HG03097 (cell line): ENCODE data around the gene SHCBP1.
"Not testable (repeated sequence)": the region's sequence is repeated elsewhere in the genome, so short reads cannot be mapped to it uniquely, and the experiment has no call there.

ENCODE experiments used
- ATAC-seq: cut with Tn5 transposase; IDR thresholded peaks from one replicate; pipeline ENCODE4 v1.9.1; 2021; ENCODE audit not compliant: unreplicated experiment, low FRiP score

SHCBP1 gene, protein sequence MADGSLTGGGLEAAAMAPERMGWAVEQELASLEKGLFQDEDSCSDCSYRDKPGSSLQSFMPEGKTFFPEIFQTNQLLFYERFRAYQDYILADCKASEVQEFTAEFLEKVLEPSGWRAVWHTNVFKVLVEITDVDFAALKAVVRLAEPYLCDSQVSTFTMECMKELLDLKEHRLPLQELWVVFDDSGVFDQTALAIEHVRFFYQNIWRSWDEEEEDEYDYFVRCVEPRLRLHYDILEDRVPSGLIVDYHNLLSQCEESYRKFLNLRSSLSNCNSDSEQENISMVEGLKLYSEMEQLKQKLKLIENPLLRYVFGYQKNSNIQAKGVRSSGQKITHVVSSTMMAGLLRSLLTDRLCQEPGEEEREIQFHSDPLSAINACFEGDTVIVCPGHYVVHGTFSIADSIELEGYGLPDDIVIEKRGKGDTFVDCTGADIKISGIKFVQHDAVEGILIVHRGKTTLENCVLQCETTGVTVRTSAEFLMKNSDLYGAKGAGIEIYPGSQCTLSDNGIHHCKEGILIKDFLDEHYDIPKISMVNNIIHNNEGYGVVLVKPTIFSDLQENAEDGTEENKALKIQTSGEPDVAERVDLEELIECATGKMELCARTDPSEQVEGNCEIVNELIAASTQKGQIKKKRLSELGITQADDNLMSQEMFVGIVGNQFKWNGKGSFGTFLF

DNA sequence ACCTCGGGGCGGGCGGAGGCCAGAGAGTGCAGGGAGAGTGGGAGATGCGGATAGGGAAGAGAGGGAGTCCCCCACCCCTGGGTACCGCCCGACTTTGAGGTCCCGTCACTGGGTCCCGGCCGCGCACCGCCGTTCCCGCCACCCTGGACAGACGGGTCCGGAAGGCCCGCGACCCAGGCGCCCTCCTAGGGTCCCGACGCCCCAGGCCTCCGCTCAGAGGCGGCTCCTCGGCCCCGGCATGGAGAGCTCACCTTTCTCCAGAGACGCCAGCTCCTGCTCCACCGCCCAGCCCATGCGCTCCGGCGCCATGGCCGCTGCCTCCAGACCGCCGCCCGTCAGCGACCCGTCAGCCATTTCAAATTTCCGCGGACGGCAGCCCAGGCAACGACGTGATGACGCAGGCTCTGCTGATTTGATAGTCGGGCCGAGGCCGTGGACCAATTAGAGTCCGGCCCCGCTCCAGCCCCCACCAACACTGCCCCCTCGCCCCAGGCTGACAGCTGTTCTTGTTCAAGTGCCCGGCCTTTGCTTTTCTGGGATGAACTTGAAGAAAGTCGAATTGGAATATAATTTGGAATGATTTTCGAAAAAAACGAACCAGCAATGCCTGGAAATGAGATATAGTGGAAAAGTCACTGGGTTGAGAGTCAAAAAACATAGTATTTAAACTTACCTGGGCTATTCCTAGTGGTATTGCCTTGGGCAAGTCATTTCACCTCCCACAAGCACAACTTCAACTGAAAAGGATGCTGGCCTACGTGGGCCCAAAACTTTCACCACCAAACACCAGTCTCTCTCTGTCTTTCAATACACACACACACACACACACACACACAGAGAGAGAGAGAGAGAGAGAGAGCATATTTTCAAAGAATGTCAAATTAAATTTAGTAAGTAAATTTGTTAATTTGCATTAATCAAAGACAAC is at the start of gene SHCBP1:
TSS of gene SHCBP1 (minus strand) at position 374 of the 928 bp plus-strand sequence. CDS start at position 354, 20 bp downstream.
- peak; percentile 86 for ATAC-seq

DNA sequence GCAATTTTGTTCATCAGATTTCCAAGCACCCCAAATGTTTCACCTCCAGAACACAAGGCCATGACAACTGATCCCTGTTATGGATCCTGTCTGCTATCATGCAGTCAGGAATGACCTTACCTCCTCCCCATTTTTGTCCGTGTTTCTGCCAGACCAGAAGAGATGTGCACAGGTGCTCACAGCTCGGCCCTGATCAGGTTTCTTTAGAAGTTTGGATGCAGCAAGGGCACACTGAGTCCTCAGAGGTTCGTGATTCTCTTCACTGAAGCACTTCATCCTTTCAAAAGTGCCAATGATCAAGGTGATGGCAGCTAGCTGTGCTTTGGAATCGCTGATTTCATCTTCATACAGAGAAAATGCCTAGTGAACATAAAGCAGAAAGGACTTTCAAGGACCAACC is 40.9 kb upstream of the SHCBP1 start:
- no peak for ATAC-seq

DNA sequence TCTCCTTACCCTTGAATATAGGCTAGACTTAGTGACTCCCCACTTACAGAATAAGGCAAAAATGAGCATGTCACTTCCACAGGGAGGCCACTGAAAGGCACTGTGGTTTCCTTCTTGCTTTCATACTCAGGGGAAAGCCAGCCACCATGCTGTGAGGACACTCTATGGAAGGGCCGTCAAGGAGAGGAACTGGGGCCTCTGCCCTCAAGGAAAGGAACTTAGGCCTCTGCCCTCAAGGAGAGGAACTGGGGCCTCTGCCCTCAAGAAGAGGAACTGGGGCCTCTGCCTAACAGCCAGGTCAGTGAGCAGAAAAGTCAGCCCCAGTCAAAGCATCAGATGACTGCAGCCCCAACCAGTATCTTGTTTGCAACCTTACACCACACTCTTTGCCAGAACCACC is 37.7 kb upstream of the SHCBP1 start:
- peak; percentile 96 for ATAC-seq

- ATAC-seq = no peak
Observed at GRCh38 chr16:46651305-46651704, 30.1 kb upstream of the SHCBP1 start.

- no peak for ATAC-seq
Observed at GRCh38 chr16:46650254-46650623, 29.1 kb upstream of the SHCBP1 start.

DNA sequence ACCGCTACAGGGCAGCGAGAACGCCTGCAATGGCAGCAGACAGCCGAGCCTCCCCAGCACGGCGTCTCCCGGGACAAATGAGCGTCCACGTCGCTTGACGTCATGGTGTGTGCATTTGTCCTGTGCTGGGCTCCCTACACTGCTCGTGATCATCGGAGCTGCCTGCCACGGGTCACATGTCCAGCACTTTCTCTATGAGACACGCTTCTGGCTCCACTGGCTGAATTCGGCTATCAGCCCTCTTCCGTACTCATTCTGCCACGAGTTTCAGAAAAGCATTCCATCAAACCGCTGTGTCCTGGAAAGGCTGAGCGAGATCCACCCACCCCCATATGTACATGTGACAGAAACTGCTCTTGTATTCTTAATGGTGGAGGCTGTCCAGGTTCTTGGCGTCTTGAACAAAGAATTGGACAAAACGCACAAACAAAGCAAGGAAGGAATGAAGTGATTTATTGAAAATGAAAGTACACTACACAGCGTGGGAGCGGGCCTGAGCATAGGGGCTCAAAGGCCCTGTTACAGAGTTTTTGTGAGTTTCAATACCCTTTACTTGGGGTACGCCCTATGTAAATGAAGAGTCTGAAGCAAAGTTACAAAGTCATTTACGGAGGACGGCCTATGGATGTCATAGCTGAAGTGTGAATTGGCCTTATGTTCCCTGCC is 28.5 kb upstream of the SHCBP1 start:
- ATAC-seq = no peak

GRCh38 chr16:46648656-46649055 is 27.5 kb upstream of the SHCBP1 start:
- no peak for ATAC-seq

DNA sequence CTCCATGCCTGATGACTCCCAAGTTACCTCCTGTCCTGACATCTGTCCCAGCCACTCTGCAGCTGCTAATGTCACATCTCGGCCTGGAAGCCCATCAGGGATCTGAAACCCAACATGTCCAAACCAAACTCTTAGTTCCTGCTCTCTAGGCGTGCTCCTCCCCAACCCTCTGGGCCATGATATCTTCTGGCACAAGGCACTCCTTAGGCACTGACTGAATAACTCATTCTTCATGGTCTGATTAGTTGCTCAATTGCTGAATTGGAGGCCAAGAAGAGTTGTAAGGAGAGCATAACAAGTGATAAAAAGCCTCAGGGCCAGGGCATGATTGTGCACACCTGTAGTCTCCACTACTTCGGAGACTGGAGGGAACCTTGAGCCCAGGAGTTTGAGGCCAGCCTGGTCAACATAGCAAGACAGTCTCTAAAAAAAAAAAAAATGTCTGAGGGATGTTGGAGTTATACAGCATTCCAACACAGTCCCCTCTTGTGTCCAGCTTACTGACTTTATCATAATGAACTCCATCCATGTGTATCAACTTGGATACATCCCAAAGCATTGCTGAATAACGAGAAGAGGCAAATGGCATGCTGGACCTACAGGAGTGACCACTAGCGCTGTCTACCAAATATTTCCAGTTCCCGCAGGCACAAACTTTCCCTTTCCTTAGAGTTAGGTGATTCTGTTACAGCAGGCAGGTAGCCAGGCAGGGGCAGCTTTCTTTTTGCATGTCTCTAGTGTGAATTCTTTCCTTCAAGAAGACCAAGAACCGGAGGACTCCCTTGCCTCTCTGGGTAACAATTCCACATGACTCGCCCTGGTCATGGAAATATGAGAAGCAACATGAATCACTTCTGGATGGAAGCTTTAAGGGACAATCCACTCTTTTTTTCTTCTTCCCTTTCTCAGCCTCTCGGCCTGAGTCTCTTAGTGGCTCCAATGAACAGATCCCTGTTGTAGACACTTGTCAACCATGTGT is 18.1 kb upstream of the SHCBP1 start:
- ATAC-seq = no peak

DNA sequence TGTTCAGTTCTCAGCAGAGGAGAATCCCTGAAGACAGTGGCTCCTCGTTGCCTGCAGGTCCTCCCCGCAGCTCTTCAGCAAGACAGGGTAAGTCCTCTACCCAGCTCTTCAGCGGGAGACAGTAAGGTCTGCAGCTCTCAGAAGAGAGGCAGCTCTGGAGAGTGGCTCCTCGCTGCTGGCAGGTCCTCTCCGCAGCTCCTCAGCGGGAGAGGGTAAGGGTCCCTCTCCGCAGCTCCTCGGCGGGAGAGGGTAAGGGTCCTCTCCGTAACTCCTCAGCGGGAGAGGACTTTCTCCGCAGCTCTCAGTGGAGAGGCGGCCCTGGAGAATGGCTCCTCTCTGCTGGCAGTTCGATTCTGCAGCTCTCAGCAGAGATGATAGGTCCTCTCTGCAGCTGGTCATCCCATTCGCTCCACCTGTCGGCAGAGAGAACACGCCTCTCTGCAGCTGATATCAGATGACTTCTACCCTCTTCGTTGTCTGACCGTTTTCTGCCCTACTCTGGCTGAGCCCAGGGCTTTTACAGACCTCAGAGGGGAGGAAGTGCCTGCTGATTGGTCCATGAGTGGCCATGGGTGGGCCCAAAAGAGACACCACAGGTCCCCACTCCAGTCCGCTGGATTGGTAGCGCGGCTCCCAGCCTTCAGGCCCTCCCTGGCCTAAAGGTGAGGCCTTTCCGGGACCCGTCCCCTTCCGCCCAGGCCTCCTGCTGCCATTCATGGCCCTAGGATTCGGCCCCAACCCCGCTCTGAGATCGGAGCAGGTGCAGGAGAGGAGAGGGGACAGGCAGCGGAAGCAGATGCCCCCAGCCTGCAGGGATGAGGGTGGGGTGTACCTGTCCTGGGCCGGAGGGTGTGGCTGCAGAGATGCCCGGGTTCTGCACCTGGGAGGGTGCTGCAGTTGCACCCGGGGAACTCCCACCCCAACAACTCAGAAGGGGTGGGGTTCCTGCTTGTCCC is 11.9 kb upstream of the SHCBP1 start:
- no peak for ATAC-seq

DNA sequence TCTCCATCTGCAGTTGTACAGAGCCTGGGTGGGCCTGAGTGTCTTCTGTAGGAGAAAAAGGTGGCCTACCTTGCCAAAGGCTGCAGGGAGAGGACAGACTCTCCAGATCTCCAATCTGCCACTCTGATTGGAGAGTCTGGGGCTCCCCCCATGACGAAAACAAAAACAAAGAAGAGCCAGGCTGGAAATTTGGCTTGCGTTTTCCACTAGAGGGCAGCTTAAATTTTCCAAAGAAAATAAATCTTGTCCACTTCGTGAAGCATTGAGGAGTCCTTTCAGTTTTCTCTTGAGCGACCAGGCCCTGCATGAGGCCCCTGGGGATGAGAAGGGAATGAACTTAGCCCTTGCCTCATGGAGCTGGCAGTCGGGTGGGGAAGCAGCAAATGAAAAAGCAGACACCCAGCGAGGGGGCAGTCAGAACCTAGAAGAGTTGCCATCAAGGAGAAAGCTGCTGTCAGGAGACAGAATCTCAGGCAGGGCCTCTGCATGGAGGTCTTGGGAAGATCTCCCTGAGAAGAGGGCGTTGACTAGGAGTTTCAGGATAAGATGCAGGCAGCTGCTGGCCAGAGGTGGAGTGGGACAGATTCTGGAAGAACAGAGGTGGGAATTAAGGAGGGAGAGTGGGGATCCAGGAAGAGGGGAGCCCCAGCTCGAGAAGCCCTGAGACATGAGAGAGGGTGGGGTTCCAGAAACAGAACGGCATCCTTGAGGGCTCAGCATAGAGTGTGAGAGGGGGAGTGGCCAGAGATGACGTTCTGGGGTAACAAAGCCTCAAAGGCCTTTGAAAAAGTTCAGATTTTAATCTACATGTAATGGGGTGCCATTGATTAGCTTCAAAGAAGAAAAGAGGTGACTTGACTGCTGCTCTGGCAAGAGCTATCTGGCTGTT is 8.4 kb upstream of the SHCBP1 start:
- ATAC-seq = no peak

- no peak for ATAC-seq
Observed at GRCh38 chr16:46627746-46628145, 6.6 kb upstream of the SHCBP1 start.

GRCh38 chr16:46626681-46627080 is 5.5 kb upstream of the SHCBP1 start:
- ATAC-seq = not testable (repeated sequence)

GRCh38 chr16:46624862-46625261 is 3.7 kb upstream of the SHCBP1 start:
- ATAC-seq = not testable (repeated sequence)

GRCh38 chr16:46623707-46624106 is 2.5 kb upstream of the SHCBP1 start:
- ATAC-seq = not testable (repeated sequence)

GRCh38 chr16:46623246-46623645 is 2.1 kb upstream of the SHCBP1 start:
- not testable (repeated sequence) for ATAC-seq

GRCh38 chr16:46621934-46622676 is 926 bp upstream of the SHCBP1 start:
- no peak for ATAC-seq
